Measurements from ENCODE around the gene GMPS.

Gene GMPS

GRCh38 chr3:155979746-155980145, 109.3 kb downstream of the GMPS start:
- peak; percentile 36 for DNase-seq (ENCODE audit: low read depth)
- Histone ChIP-seq H3K4me1 (ENCODE audit: control insufficient read depth, insufficient read depth, low read length) (no peaks in the 10 kb centered on the region), H3K36me3 (ENCODE audit: control insufficient read depth, insufficient read depth, low read length, severe bottlenecking) (no peaks in the 10 kb centered on the region), H3K9me3 (ENCODE audit: control insufficient read depth, low read length) (no peaks in the 10 kb centered on the region), H3K27me3 (replicated peaks; ENCODE audit: control insufficient read depth, insufficient read depth, low read length) (no peaks in the 10 kb centered on the region), H3K4me3 (ENCODE audit: low read length) (no peak overlapping the region), H3K9ac (ENCODE audit: low read length) (no peak overlapping the region)

GRCh38 chr3:155981669-155982068, 111.2 kb downstream of the GMPS start:
- Histone ChIP-seq H3K36me3 (ENCODE audit: control insufficient read depth, insufficient read depth, low read length, severe bottlenecking) (no peaks in the 10 kb centered on the region), H3K9ac (ENCODE audit: low read length) (no peak overlapping the region), H3K27me3 (replicated peaks; ENCODE audit: control insufficient read depth, insufficient read depth, low read length) (no peaks in the 10 kb centered on the region), H3K4me1 (ENCODE audit: control insufficient read depth, insufficient read depth, low read length) (no peaks in the 10 kb centered on the region), H3K4me3 (ENCODE audit: low read length) (no peak overlapping the region), H3K9me3 (ENCODE audit: control insufficient read depth, low read length) (no peaks in the 10 kb centered on the region)
- DNase-seq (ENCODE audit: low read depth), result no peak

- DNase-seq (ENCODE audit: low read depth), result no peak
- no peaks in the 10 kb centered on the region for H3K27me3 ChIP-seq (replicated peaks; ENCODE audit: control insufficient read depth, insufficient read depth, low read length)
- no peak overlapping the region for H3K9ac ChIP-seq (ENCODE audit: low read length)
- no peak overlapping the region for H3K4me3 ChIP-seq (ENCODE audit: low read length)
- no peaks in the 10 kb centered on the region for H3K9me3 ChIP-seq (ENCODE audit: control insufficient read depth, low read length)
- no peaks in the 10 kb centered on the region for H3K36me3 ChIP-seq (ENCODE audit: control insufficient read depth, insufficient read depth, low read length, severe bottlenecking)
- no peaks in the 10 kb centered on the region for H3K4me1 ChIP-seq (ENCODE audit: control insufficient read depth, insufficient read depth, low read length)
Observed at GRCh38 chr3:155983834-155984474, 113.5 kb downstream of the GMPS start.

- H3K4me3 ChIP-seq (ENCODE audit: low read length), result no peak overlapping the region
- H3K27me3 ChIP-seq (replicated peaks; ENCODE audit: control insufficient read depth, insufficient read depth, low read length), result no peaks in the 10 kb centered on the region
- H3K9me3 ChIP-seq (ENCODE audit: control insufficient read depth, low read length), result no peaks in the 10 kb centered on the region
- no peak overlapping the region for H3K9ac ChIP-seq (ENCODE audit: low read length)
- no peaks in the 10 kb centered on the region for H3K4me1 ChIP-seq (ENCODE audit: control insufficient read depth, insufficient read depth, low read length)
- H3K36me3 ChIP-seq (ENCODE audit: control insufficient read depth, insufficient read depth, low read length, severe bottlenecking), result no peaks in the 10 kb centered on the region
- DNase-seq (ENCODE audit: low read depth), result no peak
Observed at GRCh38 chr3:155984791-155985417, 114.5 kb downstream of the GMPS start.

GRCh38 chr3:155989536-155989935, 119.1 kb downstream of the GMPS start:
- no peaks in the 10 kb centered on the region for H3K9me3 ChIP-seq (ENCODE audit: control insufficient read depth, low read length)
- no peaks in the 10 kb centered on the region for H3K36me3 ChIP-seq (ENCODE audit: control insufficient read depth, insufficient read depth, low read length, severe bottlenecking)
- H3K9ac ChIP-seq (ENCODE audit: low read length), result no peak overlapping the region
- H3K27me3 ChIP-seq (replicated peaks; ENCODE audit: control insufficient read depth, insufficient read depth, low read length), result no peaks in the 10 kb centered on the region
- DNase-seq (ENCODE audit: low read depth), result no peak
- H3K4me3 ChIP-seq (ENCODE audit: low read length), result no peak overlapping the region
- no peaks in the 10 kb centered on the region for H3K4me1 ChIP-seq (ENCODE audit: control insufficient read depth, insufficient read depth, low read length)

GRCh38 chr3:155991212-155991611, 120.8 kb downstream of the GMPS start:
- Histone ChIP-seq H3K27me3 (replicated peaks; ENCODE audit: control insufficient read depth, insufficient read depth, low read length) (no peaks in the 10 kb centered on the region), H3K9me3 (ENCODE audit: control insufficient read depth, low read length) (no peaks in the 10 kb centered on the region), H3K4me3 (ENCODE audit: low read length) (no peak overlapping the region), H3K4me1 (ENCODE audit: control insufficient read depth, insufficient read depth, low read length) (no peaks in the 10 kb centered on the region), H3K9ac (ENCODE audit: low read length) (no peak overlapping the region), H3K36me3 (ENCODE audit: control insufficient read depth, insufficient read depth, low read length, severe bottlenecking) (no peaks in the 10 kb centered on the region)
- no peak for DNase-seq (ENCODE audit: low read depth)

GRCh38 chr3:155991847-155992246, 121.4 kb downstream of the GMPS start:
- no peaks in the 10 kb centered on the region for H3K9me3 ChIP-seq (ENCODE audit: control insufficient read depth, low read length)
- H3K4me3 ChIP-seq (ENCODE audit: low read length), result no peak overlapping the region
- no peaks in the 10 kb centered on the region for H3K36me3 ChIP-seq (ENCODE audit: control insufficient read depth, insufficient read depth, low read length, severe bottlenecking)
- no peaks in the 10 kb centered on the region for H3K27me3 ChIP-seq (replicated peaks; ENCODE audit: control insufficient read depth, insufficient read depth, low read length)
- no peaks in the 10 kb centered on the region for H3K4me1 ChIP-seq (ENCODE audit: control insufficient read depth, insufficient read depth, low read length)
- no peak overlapping the region for H3K9ac ChIP-seq (ENCODE audit: low read length)
- DNase-seq (ENCODE audit: low read depth), result no peak
